ENCODE measurements around the gene CPA2. TPM values are rescaled to one million over a fixed set of nuclear protein-coding genes. Genes with fewer than 3 reads are reported as not detected.

CPA2 gene
- total and polyA plus RNA-seq, 3 donors from 2014 or later: 1.1 to 2.4 (median 1.4) TPM

DNA sequence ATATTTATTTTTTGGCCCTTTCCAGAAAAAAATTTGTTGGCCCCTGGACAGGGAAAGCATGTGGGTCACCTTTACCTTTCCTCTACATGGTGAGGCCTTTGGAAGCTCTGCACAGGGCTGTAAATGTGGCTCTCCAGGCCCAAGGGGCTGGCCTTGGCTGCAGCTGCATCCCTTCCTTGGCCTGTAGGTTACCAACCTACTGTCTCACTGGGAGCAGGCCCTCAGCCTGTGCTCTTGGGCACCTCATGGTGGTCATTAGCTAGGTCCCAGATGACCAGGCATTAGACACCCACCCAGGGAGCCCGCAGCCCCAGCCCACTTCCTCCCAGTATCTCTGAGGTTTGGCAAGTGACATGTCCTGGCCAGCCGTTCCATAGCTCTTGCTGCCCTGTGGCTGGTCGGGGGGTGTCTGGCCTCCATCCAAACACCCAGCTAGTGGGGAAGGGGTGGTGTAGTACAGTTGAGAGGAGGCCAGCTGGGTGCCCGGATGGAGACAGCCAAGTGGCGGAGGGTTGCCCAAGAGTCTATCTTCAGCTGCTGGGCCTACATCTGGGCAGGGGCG, 70.8 kb downstream of the CPA2 start:
- Histone ChIP-seq H3K27ac (no peak overlapping the region), H3K4me1 (no peaks in the 10 kb centered on the region), H3K27me3 (no peaks in the 10 kb centered on the region), H3K36me3 (ENCODE audit: low read depth, missing control alignments) (no peaks in the 10 kb centered on the region), H3K9me3 (no peaks in the 10 kb centered on the region), H3K4me3 (no peak overlapping the region)
- intact Hi-C loops (cut with DNase I; ENCODE audit: low total_unique reads): no loop called here
- no peak for DNase-seq
- 71 to 83% methylated on average over 5 to 6 of the region's 6 CpGs for WGBS, 2 donors
- TF ChIP-seq, protein P1, sequence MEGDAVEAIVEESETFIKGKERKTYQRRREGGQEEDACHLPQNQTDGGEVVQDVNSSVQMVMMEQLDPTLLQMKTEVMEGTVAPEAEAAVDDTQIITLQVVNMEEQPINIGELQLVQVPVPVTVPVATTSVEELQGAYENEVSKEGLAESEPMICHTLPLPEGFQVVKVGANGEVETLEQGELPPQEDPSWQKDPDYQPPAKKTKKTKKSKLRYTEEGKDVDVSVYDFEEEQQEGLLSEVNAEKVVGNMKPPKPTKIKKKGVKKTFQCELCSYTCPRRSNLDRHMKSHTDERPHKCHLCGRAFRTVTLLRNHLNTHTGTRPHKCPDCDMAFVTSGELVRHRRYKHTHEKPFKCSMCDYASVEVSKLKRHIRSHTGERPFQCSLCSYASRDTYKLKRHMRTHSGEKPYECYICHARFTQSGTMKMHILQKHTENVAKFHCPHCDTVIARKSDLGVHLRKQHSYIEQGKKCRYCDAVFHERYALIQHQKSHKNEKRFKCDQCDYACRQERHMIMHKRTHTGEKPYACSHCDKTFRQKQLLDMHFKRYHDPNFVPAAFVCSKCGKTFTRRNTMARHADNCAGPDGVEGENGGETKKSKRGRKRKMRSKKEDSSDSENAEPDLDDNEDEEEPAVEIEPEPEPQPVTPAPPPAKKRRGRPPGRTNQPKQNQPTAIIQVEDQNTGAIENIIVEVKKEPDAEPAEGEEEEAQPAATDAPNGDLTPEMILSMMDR (IDR thresholded peaks at IDR 0.05): no peak
- TF ChIP-seq POLR2A (IDR thresholded peaks at IDR 0.05): no peak

DNA sequence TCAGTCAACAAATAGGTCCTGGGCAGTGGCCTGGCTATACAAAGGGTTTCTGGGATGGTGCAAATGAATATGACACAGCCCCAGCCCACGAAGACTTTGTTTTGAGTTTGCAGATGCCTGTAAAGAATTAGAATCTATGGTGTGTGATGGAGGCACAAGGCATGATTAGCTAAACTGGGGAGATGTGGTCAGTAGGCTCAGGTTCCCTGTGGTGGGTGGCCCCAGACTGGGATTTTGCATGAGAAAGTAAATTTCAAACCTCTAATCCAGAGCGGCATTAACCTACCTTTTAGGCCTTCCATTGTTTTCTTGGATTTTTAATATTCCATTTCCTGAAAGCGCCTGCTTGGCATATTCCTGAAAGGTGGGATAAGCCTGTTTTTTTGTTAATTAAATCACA, 71.6 kb downstream of the CPA2 start:
- no peak overlapping the region for H3K4me3 ChIP-seq
- 86 to 90% methylated on average over 3 of the region's 3 CpGs for WGBS, 2 donors
- no peak for DNase-seq
- no peaks in the 10 kb centered on the region for H3K36me3 ChIP-seq (ENCODE audit: low read depth, missing control alignments)
- no peaks in the 10 kb centered on the region for H3K27me3 ChIP-seq
- no peaks in the 10 kb centered on the region for H3K4me1 ChIP-seq
- H3K27ac ChIP-seq: no peak overlapping the region
- H3K9me3 ChIP-seq: no peaks in the 10 kb centered on the region
- intact Hi-C loops (cut with DNase I; ENCODE audit: low total_unique reads): no loop called here
- no peak for TF ChIP-seq POLR2A (IDR thresholded peaks at IDR 0.05)
- TF ChIP-seq, protein P1 (IDR thresholded peaks at IDR 0.05): no peak

Other genes with a start within 250 kb of the CPA2 start
- 10 to 100 TPM; 22.3 to 30.2 TPM for gene ZC3HC1, start 215.5 kb upstream of the CPA2 start, total RNA-seq
- gene ZC3HC1, start 215.5 kb upstream of the CPA2 start, polyA plus RNA-seq (ENCODE audit: insufficient read depth, low read depth, low replicate concordance): 40.2 TPM
- 10 to 100 TPM; 38.4 to 44.3 TPM for gene KLHDC10, start 196.3 kb upstream of the CPA2 start, total RNA-seq
- 122 TPM for gene KLHDC10, start 196.3 kb upstream of the CPA2 start, polyA plus RNA-seq (ENCODE audit: insufficient read depth, low read depth, low replicate concordance)
- 10 to 100 TPM; 28.4 to 37.5 TPM for gene TMEM209, start 61.5 kb upstream of the CPA2 start, total RNA-seq
- gene TMEM209, start 61.5 kb upstream of the CPA2 start, polyA plus RNA-seq (ENCODE audit: insufficient read depth, low read depth, low replicate concordance): 33.8 TPM
- 10 to 100 TPM; 17.8 to 34.8 TPM for gene SSMEM1, start 59.0 kb upstream of the CPA2 start, total RNA-seq
- gene SSMEM1, start 59.0 kb upstream of the CPA2 start, polyA plus RNA-seq (ENCODE audit: insufficient read depth, low read depth, low replicate concordance): 61.0 TPM
- under 1 TPM; 0.31 to 0.68 TPM for gene CPA4, start 26.3 kb downstream of the CPA2 start, total RNA-seq
- gene CPA4, start 26.3 kb downstream of the CPA2 start, polyA plus RNA-seq (ENCODE audit: insufficient read depth, low read depth, low replicate concordance): 0.94 TPM
- gene CPA5, start 78.0 kb downstream of the CPA2 start, total RNA-seq: 10 to 100 TPM; 11.5 to 46.7 TPM
- gene CPA5, start 78.0 kb downstream of the CPA2 start, polyA plus RNA-seq (ENCODE audit: insufficient read depth, low read depth, low replicate concordance): 59.4 TPM
- 1 to 10 TPM; 3.0 to 3.9 TPM for gene CPA1, start 113.6 kb downstream of the CPA2 start, total RNA-seq
- gene CPA1, start 113.6 kb downstream of the CPA2 start, polyA plus RNA-seq (ENCODE audit: insufficient read depth, low read depth, low replicate concordance): 2.5 TPM
- gene CEP41, start 174.2 kb downstream of the CPA2 start, total RNA-seq: 10 to 100 TPM; 59.0 to 91.6 TPM
- 209 TPM for gene CEP41, start 174.2 kb downstream of the CPA2 start, polyA plus RNA-seq (ENCODE audit: insufficient read depth, low read depth, low replicate concordance)
- 10 to 100 TPM; 32.5 to 36.5 TPM for gene MEST, start 225.2 kb downstream of the CPA2 start, total RNA-seq
- gene MEST, start 225.2 kb downstream of the CPA2 start, polyA plus RNA-seq (ENCODE audit: insufficient read depth, low read depth, low replicate concordance): 65.2 TPM